ENCODE results near the gene PARVB. TPM values are rescaled to one million over a fixed set of nuclear protein-coding genes. Genes with fewer than 3 reads are reported as not detected.

The PARVB gene
- total RNA-seq, 1 donor from 2014 or later, result 12.7 TPM

- TF ChIP-seq CTCF (IDR thresholded peaks at IDR 0.05), result no peak
- no peak for TF ChIP-seq EZH2 (IDR thresholded peaks at IDR 0.05)
- no peak for TF ChIP-seq EZH2phosphoT487 (IDR thresholded peaks at IDR 0.05)
- Histone ChIP-seq H3F3A (ENCODE audit: low read depth) (no peaks in the 10 kb centered on the region), H3K4me2 (no peak overlapping the region), H2AFZ (replicated peaks) (no peak overlapping the region), H3K9me3 (ENCODE audit: low read depth) (no peaks in the 10 kb centered on the region), H4K20me1 (ENCODE audit: low read depth) (peaks cover 4% of the 10 kb centered on the region), H3K27ac (no peak overlapping the region), H3K79me2 (ENCODE audit: low read depth) (no peaks in the 10 kb centered on the region), H3K9ac (no peak overlapping the region), H3K27me3 (no peaks in the 10 kb centered on the region), H3K4me3 (no peak overlapping the region), H3K36me3 (peaks cover 5% of the 10 kb centered on the region), H3K4me1 (no peaks in the 10 kb centered on the region)
- Mint-ChIP-seq H3K27ac (no peak overlapping the region), H3K27me3 (ENCODE audit: insufficient read depth, low read depth) (peaks cover 3% of the 10 kb centered on the region), H3K36me3 (peaks cover 2% of the 10 kb centered on the region), H3K4me1 (peaks cover 19% of the 10 kb centered on the region), H3K9me3 (no peaks in the 10 kb centered on the region), H3K4me3 (no peak overlapping the region)
- DNase-seq (ENCODE audit: low spot score), result no peak
These were observed 35.1 kb upstream of the PARVB start for GRCh38 chr22:43988960-43989359.

GRCh38 chr22:43990044-43990443, 34.1 kb upstream of the PARVB start:
- Mint-ChIP-seq H3K27ac (no peak overlapping the region), H3K4me3 (no peak overlapping the region), H3K4me1 (peaks cover 19% of the 10 kb centered on the region), H3K9me3 (no peaks in the 10 kb centered on the region), H3K36me3 (peaks cover 3% of the 10 kb centered on the region), H3K27me3 (ENCODE audit: insufficient read depth, low read depth) (peaks cover 3% of the 10 kb centered on the region)
- no peak overlapping the region for H3K4me3 ChIP-seq
- no peak for DNase-seq (ENCODE audit: low spot score)
- no peak for TF ChIP-seq EZH2phosphoT487 (IDR thresholded peaks at IDR 0.05)
- TF ChIP-seq EZH2 (IDR thresholded peaks at IDR 0.05), result no peak
- TF ChIP-seq CTCF (IDR thresholded peaks at IDR 0.05), result no peak
- no peaks in the 10 kb centered on the region for H3K9me3 ChIP-seq (ENCODE audit: low read depth)
- H3K79me2 ChIP-seq (ENCODE audit: low read depth), result no peaks in the 10 kb centered on the region
- H4K20me1 ChIP-seq (ENCODE audit: low read depth), result peaks cover 4% of the 10 kb centered on the region
- no peak overlapping the region for H2AFZ ChIP-seq (replicated peaks)
- H3K27ac ChIP-seq, result no peak overlapping the region
- peaks cover 2% of the 10 kb centered on the region for H3K36me3 ChIP-seq
- no peaks in the 10 kb centered on the region for H3K27me3 ChIP-seq
- no peaks in the 10 kb centered on the region for H3K4me1 ChIP-seq
- no peak overlapping the region for H3K9ac ChIP-seq
- no peaks in the 10 kb centered on the region for H3F3A ChIP-seq (ENCODE audit: low read depth)
- no peak overlapping the region for H3K4me2 ChIP-seq

- no peak for TF ChIP-seq EZH2 (IDR thresholded peaks at IDR 0.05)
- no peak for TF ChIP-seq EZH2phosphoT487 (IDR thresholded peaks at IDR 0.05)
- TF ChIP-seq CTCF (IDR thresholded peaks at IDR 0.05), result no peak
- H3K27me3 ChIP-seq, result no peaks in the 10 kb centered on the region
- no peak overlapping the region for H3K27ac ChIP-seq
- H3K9ac ChIP-seq, result no peak overlapping the region
- Mint-ChIP-seq H3K36me3 (peaks cover 3% of the 10 kb centered on the region), H3K4me3 (no peak overlapping the region), H3K27me3 (ENCODE audit: insufficient read depth, low read depth) (peaks cover 3% of the 10 kb centered on the region), H3K4me1 (peaks cover 19% of the 10 kb centered on the region), H3K27ac (no peak overlapping the region), H3K9me3 (no peaks in the 10 kb centered on the region)
- H3F3A ChIP-seq (ENCODE audit: low read depth), result no peaks in the 10 kb centered on the region
- H2AFZ ChIP-seq (replicated peaks), result no peak overlapping the region
- H3K4me3 ChIP-seq, result no peak overlapping the region
- DNase-seq (ENCODE audit: low spot score), result no peak
- H3K4me2 ChIP-seq, result no peak overlapping the region
- no peaks in the 10 kb centered on the region for H3K4me1 ChIP-seq
- H3K79me2 ChIP-seq (ENCODE audit: low read depth), result no peaks in the 10 kb centered on the region
- no peaks in the 10 kb centered on the region for H3K9me3 ChIP-seq (ENCODE audit: low read depth)
- no peaks in the 10 kb centered on the region for H3K36me3 ChIP-seq
- H4K20me1 ChIP-seq (ENCODE audit: low read depth), result peaks cover 4% of the 10 kb centered on the region
These were observed 32.6 kb upstream of the PARVB start for GRCh38 chr22:43991316-43992020.

Measured in neural progenitor cell (in vitro differentiated cells).